Urinary bladder (tissue), 4 donors: ENCODE results near the gene SCTR. TPM values are rescaled to one million over a fixed set of nuclear protein-coding genes. Genes with fewer than 3 reads are reported as not detected.

Experiments
- DNase-seq: peaks from one replicate; pipeline ENCODE4 v3.0.0-alpha.2; 2015; ENCODE audit errors: extremely low spot score
- H3K27ac ChIP-seq: one replicate; pipeline ENCODE4 v1.5.1; 2013; ENCODE audit warnings: low read depth, mild to moderate bottlenecking, moderate library complexity
- H3K36me3 ChIP-seq: one replicate; pipeline ENCODE4 v1.6.1; 2013; ENCODE audit warnings: mild to moderate bottlenecking, moderate library complexity; ENCODE audit not compliant: insufficient read depth
- H3K4me1 ChIP-seq: one replicate; pipeline ENCODE4 v1.6.1; 2013; ENCODE audit warnings: mild to moderate bottlenecking, moderate library complexity; ENCODE audit not compliant: insufficient read depth
- H3K4me3 ChIP-seq: one replicate; pipeline ENCODE4 v1.5.1; 2013; ENCODE audit warnings: low read depth, low read length
- WGBS: extraction: QIAGEN DNeasy Blood & Tissue Kit; methylation state at CpG from one replicate; pipeline ENCODE4 v1.1.7; 2013; 5-methylcytosine and 5-hydroxymethylcytosine counted together
- polyA plus RNA-seq: library from polyadenylated mRNA; stranded (reverse); fragments of 200-250 nt; gene quantifications from one replicate; pipeline ENCODE4 v1.2.3, GENCODE V29; 2013
- total RNA-seq: library from RNA; depleted of rRNA; stranded (reverse); fragments of >200 nt; gene quantifications from one replicate; pipeline ENCODE4 v1.2.3, GENCODE V29; 2014
- donor health status: healthy with polysubstance abuse.
- donor health status: healthy.

The SCTR gene
- total and polyA plus RNA-seq, 2 donors = not detected

GRCh38 chr2:119426396-119426675 is 97.9 kb downstream of the SCTR start:
- Histone ChIP-seq H3K4me3 (no peak overlapping the region), H3K27ac (peak overlapping the region; percentile 40), H3K4me1 (peaks cover 2% of the 10 kb centered on the region), H3K36me3 (no peaks in the 10 kb centered on the region)
- 49% methylated on average over 5 of the region's 5 CpGs for WGBS
- DNase-seq = no peak

GRCh38 chr2:119425620-119426395 is 98.5 kb downstream of the SCTR start:
- Histone ChIP-seq H3K4me3 (no peak overlapping the region), H3K4me1 (peaks cover 2% of the 10 kb centered on the region), H3K27ac (peak overlapping the region; percentile 40), H3K36me3 (no peaks in the 10 kb centered on the region)
- DNase-seq = no peak
- WGBS = 73% methylated on average over 7 of the region's 7 CpGs

- Histone ChIP-seq H3K27ac (no peak overlapping the region), H3K4me3 (no peak overlapping the region), H3K4me1 (peaks cover 2% of the 10 kb centered on the region), H3K36me3 (no peaks in the 10 kb centered on the region)
- 98% methylated on average over 1 of the region's 1 CpG for WGBS
- DNase-seq = no peak
These were observed 99.2 kb downstream of the SCTR start for GRCh38 chr2:119425119-119425405.

GRCh38 chr2:119424284-119425118 is 99.8 kb downstream of the SCTR start:
- 89% methylated on average over 10 of the region's 10 CpGs for WGBS
- H3K4me3 ChIP-seq = no peak overlapping the region

GRCh38 chr2:119423811-119424210 is 100.5 kb downstream of the SCTR start:
- no peaks in the 10 kb centered on the region for H3K4me1 ChIP-seq
- no peak for DNase-seq
- WGBS = 89% methylated on average over 2 of the region's 2 CpGs
- H3K4me3 ChIP-seq = no peak overlapping the region
- H3K36me3 ChIP-seq = no peaks in the 10 kb centered on the region
- no peak overlapping the region for H3K27ac ChIP-seq

More at GRCh38 chr2:119424284-119425118, 99.8 kb downstream of the SCTR start:
- no peaks in the 10 kb centered on the region for H3K36me3 ChIP-seq
- H3K27ac ChIP-seq = no peak overlapping the region
- no peaks in the 10 kb centered on the region for H3K4me1 ChIP-seq
- no peak for DNase-seq

GRCh38 chr2:119423108-119423444 is 101.2 kb downstream of the SCTR start:
- Histone ChIP-seq H3K27ac (no peak overlapping the region), H3K4me3 (no peak overlapping the region), H3K4me1 (no peaks in the 10 kb centered on the region), H3K36me3 (no peaks in the 10 kb centered on the region)
- 78% methylated on average over 2 of the region's 2 CpGs for WGBS
- DNase-seq = no peak

- 75% methylated on average over 7 of the region's 7 CpGs for WGBS
- Histone ChIP-seq H3K4me3 (no peak overlapping the region), H3K27ac (no peak overlapping the region), H3K4me1 (no peaks in the 10 kb centered on the region), H3K36me3 (no peaks in the 10 kb centered on the region)
- DNase-seq = no peak
These were observed 101.7 kb downstream of the SCTR start for GRCh38 chr2:119422360-119423107.

GRCh38 chr2:119421741-119422140 is 102.5 kb downstream of the SCTR start:
- Histone ChIP-seq H3K4me3 (no peak overlapping the region), H3K36me3 (no peaks in the 10 kb centered on the region), H3K27ac (no peak overlapping the region), H3K4me1 (no peaks in the 10 kb centered on the region)
- DNase-seq = no peak

GRCh38 chr2:119421304-119421703 is 103.0 kb downstream of the SCTR start:
- no peaks in the 10 kb centered on the region for H3K36me3 ChIP-seq
- WGBS = 96% methylated on average over 1 of the region's 1 CpG
- H3K4me1 ChIP-seq = no peaks in the 10 kb centered on the region
- H3K27ac ChIP-seq = no peak overlapping the region
- DNase-seq = no peak
- no peak overlapping the region for H3K4me3 ChIP-seq

GRCh38 chr2:119419803-119420508 is 104.3 kb downstream of the SCTR start:
- Histone ChIP-seq H3K36me3 (no peaks in the 10 kb centered on the region), H3K4me3 (no peak overlapping the region), H3K27ac (no peak overlapping the region), H3K4me1 (no peaks in the 10 kb centered on the region)
- 71% methylated on average over 1 of the region's 1 CpG for WGBS
- no peak for DNase-seq

GRCh38 chr2:119419065-119419464 is 105.2 kb downstream of the SCTR start:
- H3K4me1 ChIP-seq = no peaks in the 10 kb centered on the region
- no peaks in the 10 kb centered on the region for H3K36me3 ChIP-seq
- no peak overlapping the region for H3K27ac ChIP-seq
- WGBS = 79% methylated on average over 1 of the region's 1 CpG
- H3K4me3 ChIP-seq = no peak overlapping the region
- DNase-seq = no peak

- H3K4me3 ChIP-seq = no peak overlapping the region
- no peak for DNase-seq
- 94% methylated on average over 6 of the region's 6 CpGs for WGBS
- no peaks in the 10 kb centered on the region for H3K4me1 ChIP-seq
- no peak overlapping the region for H3K27ac ChIP-seq
- H3K36me3 ChIP-seq = no peaks in the 10 kb centered on the region
These were observed 106.4 kb downstream of the SCTR start for GRCh38 chr2:119417908-119418307.

- 93% methylated on average over 4 of the region's 4 CpGs for WGBS
- no peak overlapping the region for H3K4me3 ChIP-seq
- H3K4me1 ChIP-seq = no peaks in the 10 kb centered on the region
- H3K36me3 ChIP-seq = no peaks in the 10 kb centered on the region
- no peak overlapping the region for H3K27ac ChIP-seq
- DNase-seq = no peak
These were observed 107.9 kb downstream of the SCTR start for GRCh38 chr2:119416299-119416923.
